HG03108 (cell line): ENCODE data around the gene PAIP2.
"Not testable (repeated sequence)": the region's sequence is repeated elsewhere in the genome, so short reads cannot be mapped to it uniquely, and the experiment has no call there.

ENCODE experiments used
- ATAC-seq: cut with Tn5 transposase; IDR thresholded peaks from one replicate; pipeline ENCODE4 v1.9.1; 2021; ENCODE audit warnings: moderate library complexity; ENCODE audit not compliant: unreplicated experiment

PAIP2 gene

DNA sequence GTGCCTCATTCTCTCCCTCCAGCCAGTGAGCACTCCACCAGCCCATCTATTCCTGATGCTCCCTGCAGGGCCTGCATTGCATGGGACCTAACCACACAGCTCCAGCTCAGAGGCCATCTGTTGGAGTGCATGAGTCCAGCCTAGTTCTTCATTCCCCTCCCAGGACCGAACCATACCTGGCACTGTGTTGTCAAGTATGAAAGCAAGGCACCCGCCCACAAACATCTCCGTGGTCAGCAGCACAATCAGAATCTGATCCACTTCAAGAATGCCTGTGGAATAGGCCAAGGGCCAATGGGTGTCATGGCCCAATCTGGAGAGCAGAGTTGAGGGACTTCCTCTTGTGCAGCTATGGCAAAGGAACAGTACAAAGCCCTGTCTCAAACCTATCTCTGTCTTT lies 35.6 kb downstream of the PAIP2 start:
- no peak for ATAC-seq

GRCh38 chr5:139378101-139378825 lies 36.6 kb downstream of the PAIP2 start:
- ATAC-seq, result no peak

- no peak for ATAC-seq
Observed at GRCh38 chr5:139378941-139379361, 37.3 kb downstream of the PAIP2 start.

GRCh38 chr5:139379626-139380449 lies 38.2 kb downstream of the PAIP2 start:
- no peak for ATAC-seq

- no peak for ATAC-seq
Observed at GRCh38 chr5:139381837-139382761, 40.4 kb downstream of the PAIP2 start.

- ATAC-seq, result no peak
Observed at GRCh38 chr5:139382807-139383206, 41.2 kb downstream of the PAIP2 start.

DNA sequence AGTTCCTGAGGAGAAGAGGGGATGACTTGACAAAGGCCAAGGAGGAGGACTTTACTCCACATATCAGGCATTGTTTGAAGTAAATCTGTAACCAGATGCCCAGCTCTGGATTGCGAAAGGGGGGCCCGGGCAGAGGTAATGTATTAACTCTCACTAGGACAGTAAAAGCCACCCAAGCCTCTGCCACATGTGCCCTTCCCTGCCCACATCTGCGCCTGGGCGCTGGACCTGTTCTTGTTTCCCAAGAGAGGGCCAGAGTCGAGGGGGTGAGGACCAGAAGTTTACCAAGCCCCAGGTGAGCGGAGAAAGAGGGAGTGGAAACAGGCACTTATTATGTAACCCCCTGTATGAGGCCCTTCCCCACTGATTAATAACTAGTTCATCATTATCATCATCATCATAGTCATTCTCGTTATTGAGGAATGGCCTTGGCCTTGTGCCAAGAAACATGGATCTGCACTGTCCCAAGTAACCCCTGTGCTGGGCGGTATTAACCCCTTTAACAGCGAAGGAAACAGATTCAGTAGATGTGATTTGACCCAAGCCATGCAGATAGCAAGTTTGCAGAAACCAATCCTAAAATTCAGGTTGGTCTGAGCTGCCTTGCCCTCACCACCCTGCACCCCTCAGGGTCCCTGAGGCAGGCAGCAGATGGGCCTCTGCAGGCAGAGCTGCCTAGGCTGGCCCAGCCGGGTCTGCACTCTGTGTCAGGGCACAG lies 41.8 kb downstream of the PAIP2 start, which contains the start of gene SLC23A1:
Gene SLC23A1 (minus strand): TSS at position 23 of the 718 bp plus-strand sequence. CDS start 44 bp downstream, outside the sequence.
- ATAC-seq, result no peak

DNA sequence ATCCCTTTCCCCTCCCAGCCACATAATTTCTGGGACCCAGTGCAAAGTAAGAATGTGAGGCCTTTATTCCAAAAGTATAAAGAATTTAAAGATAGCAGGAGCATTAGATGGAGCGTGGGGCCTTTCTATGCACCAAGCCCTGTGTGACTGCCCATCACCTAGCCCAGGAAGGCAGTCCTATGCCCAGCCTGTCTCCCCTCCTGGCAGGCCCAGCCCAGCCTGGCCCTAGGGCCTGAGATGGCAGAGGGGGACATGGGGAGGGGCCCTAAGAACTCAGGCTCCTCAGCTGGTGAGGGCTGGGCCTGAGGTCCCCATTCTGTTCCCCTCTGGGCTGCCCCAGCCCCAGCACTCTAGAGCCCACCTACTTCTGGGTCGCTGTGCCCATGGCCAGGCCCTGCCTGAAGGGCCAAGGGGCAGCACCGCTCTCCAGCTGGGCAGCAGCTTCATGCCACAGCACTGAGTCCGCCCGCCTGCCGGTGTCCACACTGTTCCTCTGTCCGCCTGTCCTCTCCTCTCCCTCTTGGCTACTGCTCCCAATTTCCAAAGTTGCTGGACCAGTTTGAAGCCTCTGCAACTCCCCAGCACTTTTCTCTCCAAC lies 42.4 kb downstream of the PAIP2 start:
- ATAC-seq, result no peak

- no peak for ATAC-seq
Observed at GRCh38 chr5:139384591-139385051, 43.0 kb downstream of the PAIP2 start.

DNA sequence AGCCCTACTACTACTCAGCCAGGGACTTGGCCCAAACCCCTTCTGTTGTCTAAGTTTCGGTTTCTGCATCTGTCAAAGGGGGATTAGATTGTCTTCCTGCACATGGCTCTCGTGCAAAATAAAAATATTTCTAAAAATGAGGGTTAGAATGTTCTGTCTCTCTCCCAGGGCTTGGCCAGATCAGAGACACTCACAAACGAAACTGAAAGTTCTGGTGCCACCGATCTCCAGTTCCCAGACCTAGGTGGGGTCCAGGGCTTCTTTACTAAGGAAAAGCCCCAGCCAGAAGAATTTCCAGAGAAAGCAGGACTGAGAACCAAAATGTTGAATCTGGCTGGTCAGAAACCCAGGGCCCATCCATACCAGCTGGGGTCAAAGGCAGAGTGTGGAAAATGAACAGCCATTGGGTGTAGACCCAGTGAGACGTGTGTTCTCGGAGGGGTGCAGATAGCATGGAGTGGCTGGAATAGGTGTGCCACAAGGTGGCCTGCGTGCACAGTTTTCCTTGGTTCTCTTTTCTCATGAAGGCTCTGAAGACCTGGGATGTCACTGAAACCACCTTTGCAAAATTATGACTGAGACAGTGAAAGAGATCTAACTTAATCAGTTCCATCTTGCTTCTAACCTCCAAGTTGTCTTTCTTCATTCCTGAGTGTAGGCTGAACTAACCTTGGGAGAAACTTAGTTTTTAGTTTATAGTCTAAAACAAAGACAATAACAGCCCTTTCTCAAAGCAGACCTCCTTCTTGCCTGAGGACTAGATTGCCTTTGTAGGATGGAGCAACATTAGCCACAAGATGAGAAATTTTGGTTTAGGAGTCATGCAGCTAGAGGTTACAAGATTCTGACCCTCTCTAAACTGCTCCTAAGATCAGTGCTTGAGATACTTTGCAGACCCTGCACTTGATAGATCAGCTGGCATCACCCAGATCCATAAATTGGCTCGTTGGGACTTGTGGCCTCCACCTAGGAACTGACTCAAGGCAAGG lies 43.7 kb downstream of the PAIP2 start:
- ATAC-seq, result no peak

DNA sequence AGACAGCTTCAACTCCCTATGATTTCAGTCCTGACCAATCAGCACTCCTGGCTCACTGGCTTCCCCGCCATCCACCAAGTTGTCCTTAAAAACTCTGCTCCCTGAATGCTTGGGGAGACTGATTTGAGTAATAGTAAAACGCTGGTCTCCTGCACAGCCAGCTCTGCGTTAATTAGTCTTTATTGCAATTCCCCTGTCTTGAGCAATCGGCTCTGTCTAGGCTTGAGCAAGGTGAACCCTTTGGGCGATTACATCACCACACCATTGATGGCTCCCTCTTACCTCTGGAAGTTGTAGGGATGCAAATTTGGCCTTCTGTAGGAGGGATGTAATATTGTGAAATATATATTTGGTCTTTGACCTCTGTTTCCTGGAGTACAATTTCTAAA lies 44.4 kb downstream of the PAIP2 start:
- no peak for ATAC-seq

- not testable (repeated sequence) for ATAC-seq
Observed at GRCh38 chr5:139386956-139387355, 45.3 kb downstream of the PAIP2 start.

- ATAC-seq, result no peak
Observed at GRCh38 chr5:139387611-139388197, 46.0 kb downstream of the PAIP2 start.

GRCh38 chr5:139388198-139388821 lies 46.7 kb downstream of the PAIP2 start:
- ATAC-seq, result no peak

DNA sequence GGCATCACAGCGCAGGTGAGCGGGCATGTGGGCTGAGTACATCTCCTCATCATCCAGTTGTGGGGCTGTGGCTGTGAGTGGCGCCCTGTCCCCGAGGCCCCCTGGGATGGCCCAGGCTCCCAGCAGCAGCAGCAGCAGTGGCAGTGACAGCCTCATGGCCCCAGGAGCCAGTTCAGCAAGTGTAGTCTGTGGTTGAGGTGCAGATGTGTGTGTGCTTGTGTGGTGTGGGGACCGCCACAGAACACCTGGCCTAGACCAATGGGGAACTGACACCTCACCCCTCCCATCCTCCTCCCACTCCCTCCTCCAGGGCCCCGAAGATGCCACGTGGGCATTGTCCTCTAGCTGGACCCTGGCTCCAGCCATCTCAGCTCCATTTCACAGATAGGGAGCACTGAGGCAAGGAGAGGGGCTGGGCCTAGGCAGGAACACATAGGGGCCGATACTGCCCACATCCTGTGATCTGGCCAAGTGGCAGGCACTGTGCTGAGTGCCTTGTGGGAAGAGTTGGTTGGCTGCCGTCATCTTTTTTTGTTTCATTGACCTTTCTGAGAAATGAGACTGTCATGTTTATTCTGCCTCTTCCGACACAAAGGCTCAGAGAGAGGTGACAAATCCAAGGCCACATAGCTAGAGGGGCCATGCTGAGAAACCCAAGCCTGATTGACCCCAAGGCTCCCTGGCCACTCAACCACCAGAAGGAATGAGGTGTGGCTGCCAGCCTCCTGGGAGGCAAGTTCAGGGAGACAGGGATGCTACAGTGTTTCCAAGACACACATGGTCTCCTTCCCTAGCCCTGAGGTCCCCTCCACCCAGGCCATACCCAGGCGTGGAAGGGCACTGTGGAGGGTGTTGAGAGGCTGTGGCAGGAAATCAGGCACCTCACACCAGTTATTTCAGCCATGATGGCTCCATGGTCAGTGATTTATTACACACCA lies 48.3 kb downstream of the PAIP2 start, which contains the start of gene MZB1:
Gene MZB1 (minus strand): TSS at position 213 of the 938 bp plus-strand sequence. CDS start 57 bp downstream, at position 156.
- peak; percentile 26 for ATAC-seq
